ENCODE measurements around the gene IFT57.

IFT57 gene

DNA sequence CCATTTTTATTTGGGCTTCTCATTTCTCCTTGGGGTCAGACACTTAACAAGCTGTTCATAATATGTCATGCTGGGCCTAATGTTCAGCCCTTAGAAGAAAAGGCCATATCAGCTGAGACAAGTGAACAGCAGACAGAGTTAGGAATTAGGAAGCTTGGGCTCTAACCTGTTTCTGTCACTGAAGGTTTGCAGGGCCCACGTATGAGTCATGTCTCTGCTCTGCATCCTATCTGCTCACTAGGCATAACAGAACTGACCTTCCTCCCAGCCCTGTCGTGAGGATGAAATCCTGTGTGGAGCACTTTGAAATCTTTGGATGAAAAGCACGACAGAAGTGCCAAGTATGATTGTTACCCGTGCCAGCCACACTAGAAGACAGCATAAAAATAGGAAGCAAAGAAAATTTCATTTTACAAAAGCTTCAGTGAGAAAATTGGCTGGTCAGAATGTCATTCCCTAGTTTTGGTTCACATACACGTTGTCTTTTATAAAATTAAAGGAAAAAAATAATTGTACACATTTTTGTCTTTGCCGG lies 104.9 kb downstream of the IFT57 start:
- TF ChIP-seq, protein P1, sequence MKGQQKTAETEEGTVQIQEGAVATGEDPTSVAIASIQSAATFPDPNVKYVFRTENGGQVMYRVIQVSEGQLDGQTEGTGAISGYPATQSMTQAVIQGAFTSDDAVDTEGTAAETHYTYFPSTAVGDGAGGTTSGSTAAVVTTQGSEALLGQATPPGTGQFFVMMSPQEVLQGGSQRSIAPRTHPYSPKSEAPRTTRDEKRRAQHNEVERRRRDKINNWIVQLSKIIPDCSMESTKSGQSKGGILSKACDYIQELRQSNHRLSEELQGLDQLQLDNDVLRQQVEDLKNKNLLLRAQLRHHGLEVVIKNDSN (IDR thresholded peaks at IDR 0.05) = no peak
- TF ChIP-seq TCF12 (IDR thresholded peaks at IDR 0.05; ENCODE audit: low read depth) (no peak), YY1 (IDR thresholded peaks at IDR 0.05; ENCODE audit: low read depth) (no peak), ZBTB7A (IDR thresholded peaks at IDR 0.05; ENCODE audit: low read depth) (no peak), TEAD4 (IDR thresholded peaks at IDR 0.05) (no peak), RAD21 (IDR thresholded peaks at IDR 0.05; ENCODE audit: low read depth) (no peak), NFIC (IDR thresholded peaks at IDR 0.05) (no peak), EGR1 (IDR thresholded peaks at IDR 0.05) (no peak), CREB1 (IDR thresholded peaks at IDR 0.05; ENCODE audit: low read depth) (no peak), EP300 (IDR thresholded peaks at IDR 0.05; ENCODE audit: borderline replicate concordance) (no peak), CEBPB (IDR thresholded peaks at IDR 0.05) (no peak), TAF1 (IDR thresholded peaks at IDR 0.05; ENCODE audit: low read depth) (no peak)
- TF ChIP-seq, protein P2, sequence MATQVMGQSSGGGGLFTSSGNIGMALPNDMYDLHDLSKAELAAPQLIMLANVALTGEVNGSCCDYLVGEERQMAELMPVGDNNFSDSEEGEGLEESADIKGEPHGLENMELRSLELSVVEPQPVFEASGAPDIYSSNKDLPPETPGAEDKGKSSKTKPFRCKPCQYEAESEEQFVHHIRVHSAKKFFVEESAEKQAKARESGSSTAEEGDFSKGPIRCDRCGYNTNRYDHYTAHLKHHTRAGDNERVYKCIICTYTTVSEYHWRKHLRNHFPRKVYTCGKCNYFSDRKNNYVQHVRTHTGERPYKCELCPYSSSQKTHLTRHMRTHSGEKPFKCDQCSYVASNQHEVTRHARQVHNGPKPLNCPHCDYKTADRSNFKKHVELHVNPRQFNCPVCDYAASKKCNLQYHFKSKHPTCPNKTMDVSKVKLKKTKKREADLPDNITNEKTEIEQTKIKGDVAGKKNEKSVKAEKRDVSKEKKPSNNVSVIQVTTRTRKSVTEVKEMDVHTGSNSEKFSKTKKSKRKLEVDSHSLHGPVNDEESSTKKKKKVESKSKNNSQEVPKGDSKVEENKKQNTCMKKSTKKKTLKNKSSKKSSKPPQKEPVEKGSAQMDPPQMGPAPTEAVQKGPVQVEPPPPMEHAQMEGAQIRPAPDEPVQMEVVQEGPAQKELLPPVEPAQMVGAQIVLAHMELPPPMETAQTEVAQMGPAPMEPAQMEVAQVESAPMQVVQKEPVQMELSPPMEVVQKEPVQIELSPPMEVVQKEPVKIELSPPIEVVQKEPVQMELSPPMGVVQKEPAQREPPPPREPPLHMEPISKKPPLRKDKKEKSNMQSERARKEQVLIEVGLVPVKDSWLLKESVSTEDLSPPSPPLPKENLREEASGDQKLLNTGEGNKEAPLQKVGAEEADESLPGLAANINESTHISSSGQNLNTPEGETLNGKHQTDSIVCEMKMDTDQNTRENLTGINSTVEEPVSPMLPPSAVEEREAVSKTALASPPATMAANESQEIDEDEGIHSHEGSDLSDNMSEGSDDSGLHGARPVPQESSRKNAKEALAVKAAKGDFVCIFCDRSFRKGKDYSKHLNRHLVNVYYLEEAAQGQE (IDR thresholded peaks at IDR 0.05; ENCODE audit: low read depth) = no peak
- TF ChIP-seq, protein P3, sequence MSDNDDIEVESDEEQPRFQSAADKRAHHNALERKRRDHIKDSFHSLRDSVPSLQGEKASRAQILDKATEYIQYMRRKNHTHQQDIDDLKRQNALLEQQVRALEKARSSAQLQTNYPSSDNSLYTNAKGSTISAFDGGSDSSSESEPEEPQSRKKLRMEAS (IDR thresholded peaks at IDR 0.05) = no peak

DNA sequence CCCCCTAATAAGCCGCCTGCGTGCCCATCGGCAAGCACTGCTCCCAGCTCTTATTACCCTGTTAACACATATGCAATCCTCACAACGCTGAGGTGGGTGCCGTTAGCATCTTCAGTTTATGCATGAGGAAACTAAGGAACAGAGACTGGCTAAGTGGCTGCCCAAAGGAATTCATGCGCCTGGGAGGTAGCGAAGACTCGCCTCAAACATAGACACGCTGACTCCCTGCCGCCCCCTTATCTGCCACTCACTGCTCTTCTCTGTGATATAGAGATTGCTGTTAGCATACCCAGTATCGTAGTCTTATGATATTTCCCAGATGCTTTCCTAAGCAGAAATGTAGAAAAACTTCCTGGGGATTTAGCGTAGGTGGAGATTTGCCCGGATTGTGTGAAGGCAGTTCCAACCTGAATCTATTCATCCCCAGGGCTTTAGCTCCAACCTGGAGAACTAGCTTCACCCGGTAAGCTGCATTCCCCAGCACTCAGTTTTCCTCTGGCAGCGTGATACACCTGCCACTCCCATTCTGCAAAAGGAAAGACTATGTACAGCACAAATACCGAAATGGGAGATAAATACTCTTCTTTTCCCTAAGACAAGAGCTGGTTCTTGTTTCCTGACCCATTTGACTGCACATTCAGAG lies 107.7 kb downstream of the IFT57 start:
- TF ChIP-seq CREB1 (IDR thresholded peaks at IDR 0.05; ENCODE audit: low read depth) (no peak), TCF12 (IDR thresholded peaks at IDR 0.05; ENCODE audit: low read depth) (no peak), CEBPB (IDR thresholded peaks at IDR 0.05) (no peak), YY1 (IDR thresholded peaks at IDR 0.05; ENCODE audit: low read depth) (no peak), TEAD4 (IDR thresholded peaks at IDR 0.05) (no peak), TAF1 (IDR thresholded peaks at IDR 0.05; ENCODE audit: low read depth) (no peak), EGR1 (IDR thresholded peaks at IDR 0.05) (no peak), EP300 (IDR thresholded peaks at IDR 0.05; ENCODE audit: borderline replicate concordance) (no peak), NFIC (IDR thresholded peaks at IDR 0.05) (no peak), RAD21 (IDR thresholded peaks at IDR 0.05; ENCODE audit: low read depth) (no peak), ZBTB7A (IDR thresholded peaks at IDR 0.05; ENCODE audit: low read depth) (no peak), FOXM1 (IDR thresholded peaks at IDR 0.05; ENCODE audit: borderline replicate concordance, low read depth) (no peak)
- TF ChIP-seq, protein P1 (IDR thresholded peaks at IDR 0.05) = no peak
- TF ChIP-seq, protein P3 (IDR thresholded peaks at IDR 0.05) = no peak
- TF ChIP-seq, protein P2 (IDR thresholded peaks at IDR 0.05; ENCODE audit: low read depth) = no peak

DNA sequence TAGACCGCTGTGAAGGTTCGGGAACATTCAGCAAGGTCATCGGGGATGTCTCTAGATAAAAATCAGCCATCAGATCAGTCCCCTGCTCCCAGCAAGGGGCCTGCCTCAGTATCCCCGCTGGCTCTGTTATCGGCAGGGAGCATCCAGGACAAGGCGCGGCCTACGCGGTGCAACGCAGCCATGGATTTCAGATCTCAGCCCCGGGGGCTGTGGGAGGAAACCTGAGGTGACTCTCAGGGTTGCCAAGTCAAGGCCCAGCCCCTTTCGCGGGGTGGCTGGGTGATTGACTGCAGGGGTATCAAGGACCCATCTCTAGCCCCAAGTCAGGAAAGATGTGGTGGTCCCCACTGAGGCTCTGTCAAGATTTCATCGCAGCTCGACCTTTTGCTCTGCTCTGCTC lies 108.2 kb downstream of the IFT57 start:
- TF ChIP-seq CREB1 (IDR thresholded peaks at IDR 0.05; ENCODE audit: low read depth) (no peak), TAF1 (IDR thresholded peaks at IDR 0.05; ENCODE audit: low read depth) (no peak), TCF12 (IDR thresholded peaks at IDR 0.05; ENCODE audit: low read depth) (no peak), TEAD4 (IDR thresholded peaks at IDR 0.05) (no peak), CEBPB (IDR thresholded peaks at IDR 0.05) (no peak), YY1 (IDR thresholded peaks at IDR 0.05; ENCODE audit: low read depth) (no peak), EP300 (IDR thresholded peaks at IDR 0.05; ENCODE audit: borderline replicate concordance) (no peak), FOXM1 (IDR thresholded peaks at IDR 0.05; ENCODE audit: borderline replicate concordance, low read depth) (no peak), NFIC (IDR thresholded peaks at IDR 0.05) (no peak), ZBTB7A (IDR thresholded peaks at IDR 0.05; ENCODE audit: low read depth) (no peak), EGR1 (IDR thresholded peaks at IDR 0.05) (no peak), RAD21 (IDR thresholded peaks at IDR 0.05; ENCODE audit: low read depth) (no peak)
- TF ChIP-seq, protein P3 (IDR thresholded peaks at IDR 0.05) = no peak
- TF ChIP-seq, protein P1 (IDR thresholded peaks at IDR 0.05) = no peak
- TF ChIP-seq, protein P2 (IDR thresholded peaks at IDR 0.05; ENCODE audit: low read depth) = no peak

Data from Ishikawa (cell line).